ENCODE data around the gene ADAMTS16. TPM values are rescaled to one million over a fixed set of nuclear protein-coding genes. Genes with fewer than 3 reads are reported as not detected.

The ADAMTS16 gene
- total RNA-seq, 3 donors from 2014 or later (not counting 1 experiment from before 2014, with no cell fraction given), result not detected

- Mint-ChIP-seq H3K27ac (no peak overlapping the region), H3K27me3 (ENCODE audit: low read depth in 2 of 2) (no peaks in the 10 kb centered on the region), H3K36me3 (no peaks in the 10 kb centered on the region), H3K9me3 (peaks cover 0 to 3% of the 10 kb centered on the region in 2 donors), H3K4me1 (no peaks in the 10 kb centered on the region), H3K4me3 (no peak overlapping the region)
- Histone ChIP-seq H3K27me3 (ENCODE audit: control insufficient read depth, insufficient read depth, low read length) (no peaks in the 10 kb centered on the region), H3K27ac (ENCODE audit: low read length) (no peak overlapping the region), H3K36me3 (ENCODE audit: control insufficient read depth, insufficient read depth, low read length) (no peaks in the 10 kb centered on the region), H3K4me3 (ENCODE audit: low read length) (no peak overlapping the region), H3K9me3 (ENCODE audit: control insufficient read depth, insufficient read depth, low read length) (peaks cover 8% of the 10 kb centered on the region), H3K4me1 (ENCODE audit: control insufficient read depth, insufficient read depth, low read length) (no peaks in the 10 kb centered on the region)
- no peak for ATAC-seq
- no peak for TF ChIP-seq CTCF (IDR thresholded peaks at IDR 0.05)
- WGBS (ENCODE audit: insufficient coverage), result 92% methylated on average over 7 of the region's 12 CpGs
- intact Hi-C loops (cut with micrococcal nuclease), result no loop called here
- DNase-seq, result no peak
These were observed 175.2 kb downstream of the ADAMTS16 start for GRCh38 chr5:5315068-5315980.

- Mint-ChIP-seq H3K4me1 (no peaks in the 10 kb centered on the region), H3K9me3 (peaks cover 0 to 3% of the 10 kb centered on the region in 2 donors), H3K4me3 (no peak overlapping the region), H3K27ac (no peak overlapping the region), H3K36me3 (no peaks in the 10 kb centered on the region), H3K27me3 (ENCODE audit: low read depth in 2 of 2) (no peaks in the 10 kb centered on the region)
- no CpG with 5 or more reads among the region's 1 CpG for WGBS (ENCODE audit: insufficient coverage)
- no peak overlapping the region for H3K27ac ChIP-seq (ENCODE audit: low read length)
- intact Hi-C loops (cut with micrococcal nuclease), result no loop called here
- no peak overlapping the region for H3K4me3 ChIP-seq (ENCODE audit: low read length)
- no peak for TF ChIP-seq CTCF (IDR thresholded peaks at IDR 0.05)
- no peak for ATAC-seq
- H3K27me3 ChIP-seq (ENCODE audit: control insufficient read depth, insufficient read depth, low read length), result no peaks in the 10 kb centered on the region
- H3K9me3 ChIP-seq (ENCODE audit: control insufficient read depth, insufficient read depth, low read length), result peaks cover 8% of the 10 kb centered on the region
- DNase-seq, result no peak
- no peaks in the 10 kb centered on the region for H3K4me1 ChIP-seq (ENCODE audit: control insufficient read depth, insufficient read depth, low read length)
- H3K36me3 ChIP-seq (ENCODE audit: control insufficient read depth, insufficient read depth, low read length), result no peaks in the 10 kb centered on the region
These were observed 176.2 kb downstream of the ADAMTS16 start for GRCh38 chr5:5316334-5316733.

GRCh38 chr5:5317976-5318375, 177.8 kb downstream of the ADAMTS16 start:
- WGBS (ENCODE audit: insufficient coverage), result 92% methylated on average over 10 of the region's 10 CpGs

More at GRCh38 chr5:5317976-5318375, 177.8 kb downstream of the ADAMTS16 start:
- Mint-ChIP-seq H3K27ac (no peak overlapping the region), H3K36me3 (no peaks in the 10 kb centered on the region), H3K4me3 (no peak overlapping the region), H3K9me3 (peaks cover 0 to 3% of the 10 kb centered on the region in 2 donors), H3K4me1 (no peaks in the 10 kb centered on the region), H3K27me3 (ENCODE audit: low read depth in 2 of 2) (no peaks in the 10 kb centered on the region)
- no peak overlapping the region for H3K4me3 ChIP-seq (ENCODE audit: low read length)
- no peaks in the 10 kb centered on the region for H3K36me3 ChIP-seq (ENCODE audit: control insufficient read depth, insufficient read depth, low read length)
- intact Hi-C loops (cut with micrococcal nuclease), result no loop called here
- TF ChIP-seq CTCF (IDR thresholded peaks at IDR 0.05), result no peak
- H3K27ac ChIP-seq (ENCODE audit: low read length), result no peak overlapping the region
- no peaks in the 10 kb centered on the region for H3K4me1 ChIP-seq (ENCODE audit: control insufficient read depth, insufficient read depth, low read length)
- peaks cover 8% of the 10 kb centered on the region for H3K9me3 ChIP-seq (ENCODE audit: control insufficient read depth, insufficient read depth, low read length)
- no peak for ATAC-seq
- H3K27me3 ChIP-seq (ENCODE audit: control insufficient read depth, insufficient read depth, low read length), result no peaks in the 10 kb centered on the region
- no peak for DNase-seq

Data from natural killer cell (primary cell).